ENCODE results near the gene NSMCE1.

NSMCE1 gene

DNA sequence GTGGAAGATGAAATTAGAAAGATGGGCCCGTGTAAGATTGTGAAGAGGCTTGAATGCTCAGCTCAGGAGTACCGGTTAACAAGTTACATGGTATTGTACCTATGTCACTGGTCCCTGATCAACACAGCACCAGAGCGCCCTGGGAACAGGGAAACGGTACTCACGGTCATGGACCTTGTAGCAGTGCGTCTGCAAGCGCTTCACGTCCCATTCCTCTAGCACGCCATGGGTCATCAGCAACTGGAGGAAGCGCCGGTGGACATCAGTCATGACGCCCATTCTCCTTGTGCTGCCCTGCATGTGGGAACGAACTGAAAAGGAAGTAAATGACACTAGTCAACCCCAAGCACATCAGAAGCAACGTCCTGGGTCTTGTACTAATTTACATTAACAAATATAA lies 11.3 kb downstream of the NSMCE1 start:
- Histone ChIP-seq H3K27me3 (ENCODE audit: insufficient read depth, low read length, poor library complexity) (no peaks in the 10 kb centered on the region), H3K27ac (ENCODE audit: low read length) (no peak overlapping the region), H3K36me3 (ENCODE audit: insufficient read depth, low read length) (peaks cover 44% of the 10 kb centered on the region), H3K9ac (ENCODE audit: low read depth, low read length) (no peak overlapping the region), H3K4me2 (ENCODE audit: insufficient read depth, low read length) (no peak overlapping the region), H3K4me3 (ENCODE audit: low read depth in 1 of 2, low read length in 2 of 2) (no peak overlapping the region), H4K20me1 (ENCODE audit: insufficient read depth, low read length) (no peaks in the 10 kb centered on the region), H2AFZ (ENCODE audit: low read depth, low read length) (no peak overlapping the region), H3K9me3 (ENCODE audit: insufficient read depth, low read length, severe bottlenecking) (no peaks in the 10 kb centered on the region), H3K79me2 (ENCODE audit: insufficient read depth, low read length) (peaks cover 28% of the 10 kb centered on the region), H3K4me1 (ENCODE audit: insufficient read depth, low read length) (peaks cover 7% of the 10 kb centered on the region; the same call in 1 of the 2 replicates)
- TF ChIP-seq EZH2 (IDR thresholded peaks at IDR 0.05; ENCODE audit: borderline replicate concordance, low read depth, low read length, severe bottlenecking) = no peak
- TF ChIP-seq, protein P1, sequence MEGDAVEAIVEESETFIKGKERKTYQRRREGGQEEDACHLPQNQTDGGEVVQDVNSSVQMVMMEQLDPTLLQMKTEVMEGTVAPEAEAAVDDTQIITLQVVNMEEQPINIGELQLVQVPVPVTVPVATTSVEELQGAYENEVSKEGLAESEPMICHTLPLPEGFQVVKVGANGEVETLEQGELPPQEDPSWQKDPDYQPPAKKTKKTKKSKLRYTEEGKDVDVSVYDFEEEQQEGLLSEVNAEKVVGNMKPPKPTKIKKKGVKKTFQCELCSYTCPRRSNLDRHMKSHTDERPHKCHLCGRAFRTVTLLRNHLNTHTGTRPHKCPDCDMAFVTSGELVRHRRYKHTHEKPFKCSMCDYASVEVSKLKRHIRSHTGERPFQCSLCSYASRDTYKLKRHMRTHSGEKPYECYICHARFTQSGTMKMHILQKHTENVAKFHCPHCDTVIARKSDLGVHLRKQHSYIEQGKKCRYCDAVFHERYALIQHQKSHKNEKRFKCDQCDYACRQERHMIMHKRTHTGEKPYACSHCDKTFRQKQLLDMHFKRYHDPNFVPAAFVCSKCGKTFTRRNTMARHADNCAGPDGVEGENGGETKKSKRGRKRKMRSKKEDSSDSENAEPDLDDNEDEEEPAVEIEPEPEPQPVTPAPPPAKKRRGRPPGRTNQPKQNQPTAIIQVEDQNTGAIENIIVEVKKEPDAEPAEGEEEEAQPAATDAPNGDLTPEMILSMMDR (IDR thresholded peaks at IDR 0.05; ENCODE audit: borderline replicate concordance, extremely low read depth, low read length, poor library complexity, severe bottlenecking) = no peak
- ATAC-seq (ENCODE audit: insufficient read depth, low read depth) (no peak), DNase-seq (no peak)

DNA sequence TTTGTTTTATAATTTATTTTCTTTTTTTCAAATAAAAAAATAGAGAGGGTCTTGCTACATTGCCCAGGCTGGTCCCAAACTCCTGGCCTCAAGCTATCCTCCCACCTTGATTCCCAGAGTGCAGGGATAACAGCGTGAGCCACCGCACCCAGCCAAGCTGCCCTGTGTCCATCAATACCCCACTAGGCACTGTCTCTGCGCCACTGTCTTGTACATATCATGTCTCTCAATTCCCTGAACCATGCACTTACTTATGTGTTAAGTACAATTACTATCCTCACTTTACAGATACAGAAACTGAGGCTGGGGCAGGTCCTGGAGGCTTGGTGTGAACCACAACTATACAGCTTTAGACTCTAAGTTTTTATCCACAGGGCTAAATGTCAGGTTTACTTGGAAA lies 11.7 kb downstream of the NSMCE1 start:
- H4K20me1 ChIP-seq (ENCODE audit: insufficient read depth, low read length) = no peaks in the 10 kb centered on the region
- H3K4me1 ChIP-seq (ENCODE audit: insufficient read depth, low read length) = peaks cover 7% of the 10 kb centered on the region; the same call in 1 of the 2 replicates
- peaks cover 31% of the 10 kb centered on the region for H3K79me2 ChIP-seq (ENCODE audit: insufficient read depth, low read length)
- DNase-seq = no peak
- H3K27me3 ChIP-seq (ENCODE audit: insufficient read depth, low read length, poor library complexity) = no peaks in the 10 kb centered on the region
- H3K9ac ChIP-seq (ENCODE audit: low read depth, low read length) = no peak overlapping the region
- no peak overlapping the region for H3K4me2 ChIP-seq (ENCODE audit: insufficient read depth, low read length)
- no peak overlapping the region for H3K27ac ChIP-seq (ENCODE audit: low read length)
- TF ChIP-seq, protein P1 (IDR thresholded peaks at IDR 0.05; ENCODE audit: borderline replicate concordance, extremely low read depth, low read length, poor library complexity, severe bottlenecking) = no peak
- no peak for TF ChIP-seq EZH2 (IDR thresholded peaks at IDR 0.05; ENCODE audit: borderline replicate concordance, low read depth, low read length, severe bottlenecking)
- H3K4me3 ChIP-seq (ENCODE audit: low read depth in 1 of 2, low read length in 2 of 2) = no peak overlapping the region
- ATAC-seq (ENCODE audit: insufficient read depth, low read depth) = no peak
- H2AFZ ChIP-seq (ENCODE audit: low read depth, low read length) = no peak overlapping the region
- H3K9me3 ChIP-seq (ENCODE audit: insufficient read depth, low read length, severe bottlenecking) = no peaks in the 10 kb centered on the region
- peaks cover 48% of the 10 kb centered on the region for H3K36me3 ChIP-seq (ENCODE audit: insufficient read depth, low read length)

DNA sequence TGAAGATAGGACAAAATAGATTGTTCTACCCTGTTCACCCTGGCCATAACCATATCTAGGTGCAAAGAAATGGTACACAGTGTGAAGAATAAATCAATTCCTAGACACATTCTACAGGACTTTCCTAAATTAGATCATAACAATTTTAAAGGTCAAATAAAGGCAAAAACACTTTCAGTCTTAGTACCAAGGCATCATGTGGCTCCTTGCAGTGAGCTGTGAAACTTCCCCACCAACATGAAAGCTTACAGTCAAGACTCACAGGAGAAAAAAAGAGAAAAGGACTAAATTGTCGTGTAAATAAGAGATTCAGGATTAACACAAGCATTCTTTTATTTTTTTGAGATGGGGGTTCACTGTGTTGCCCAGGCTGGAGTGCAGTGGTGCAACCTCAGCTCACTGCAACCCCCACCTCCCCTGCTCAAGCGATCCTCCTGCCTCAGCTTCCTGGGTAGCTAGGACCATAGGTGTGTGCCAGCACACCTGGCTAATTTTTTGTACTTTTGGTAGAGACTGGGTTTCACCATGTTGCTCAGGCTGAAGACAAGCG lies 14.2 kb downstream of the NSMCE1 start:
- Histone ChIP-seq H3K9ac (ENCODE audit: low read depth, low read length) (no peak overlapping the region), H3K27me3 (ENCODE audit: insufficient read depth, low read length, poor library complexity) (no peaks in the 10 kb centered on the region), H3K79me2 (ENCODE audit: insufficient read depth, low read length) (peaks cover 22% of the 10 kb centered on the region), H3K27ac (ENCODE audit: low read length) (no peak overlapping the region), H3K4me2 (ENCODE audit: insufficient read depth, low read length) (no peak overlapping the region), H3K4me3 (ENCODE audit: low read depth in 1 of 2, low read length in 2 of 2) (no peak overlapping the region), H3K4me1 (ENCODE audit: insufficient read depth, low read length) (peaks cover 7% of the 10 kb centered on the region; the same call in 1 of the 2 replicates), H3K9me3 (ENCODE audit: insufficient read depth, low read length, severe bottlenecking) (no peaks in the 10 kb centered on the region), H3K36me3 (ENCODE audit: insufficient read depth, low read length) (peaks cover 57% of the 10 kb centered on the region), H4K20me1 (ENCODE audit: insufficient read depth, low read length) (no peaks in the 10 kb centered on the region), H2AFZ (ENCODE audit: low read depth, low read length) (no peak overlapping the region)
- no peak for DNase-seq
- TF ChIP-seq EZH2 (IDR thresholded peaks at IDR 0.05; ENCODE audit: borderline replicate concordance, low read depth, low read length, severe bottlenecking) = no peak
- ATAC-seq (ENCODE audit: insufficient read depth, low read depth) = no peak

DNA sequence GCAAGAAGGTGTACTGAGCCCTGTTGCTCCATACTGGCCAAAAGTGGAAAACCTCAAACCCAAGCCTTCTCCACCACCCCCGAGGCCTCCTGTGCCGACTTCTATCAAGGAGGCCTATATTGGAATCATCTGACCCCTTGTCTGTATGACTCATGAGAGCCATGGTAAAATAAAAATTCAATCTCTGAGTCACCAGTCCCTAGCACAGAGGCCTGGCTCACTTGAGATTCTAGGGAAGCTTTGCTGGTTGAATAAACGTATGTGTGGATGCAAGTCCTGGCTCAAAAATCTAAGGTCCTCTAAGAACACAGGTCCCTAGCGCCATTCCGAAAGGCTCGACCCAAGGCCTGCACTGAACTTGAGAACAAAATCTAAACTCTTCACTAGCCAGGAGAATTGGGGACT lies 15.0 kb downstream of the NSMCE1 start:
- H3K79me2 ChIP-seq (ENCODE audit: insufficient read depth, low read length) = peaks cover 16% of the 10 kb centered on the region
- H3K27me3 ChIP-seq (ENCODE audit: insufficient read depth, low read length, poor library complexity) = no peaks in the 10 kb centered on the region
- H3K9ac ChIP-seq (ENCODE audit: low read depth, low read length) = no peak overlapping the region
- H2AFZ ChIP-seq (ENCODE audit: low read depth, low read length) = no peak overlapping the region
- TF ChIP-seq EZH2 (IDR thresholded peaks at IDR 0.05; ENCODE audit: borderline replicate concordance, low read depth, low read length, severe bottlenecking) = no peak
- TF ChIP-seq, protein P1 (IDR thresholded peaks at IDR 0.05; ENCODE audit: borderline replicate concordance, extremely low read depth, low read length, poor library complexity, severe bottlenecking) = no peak
- peaks cover 57% of the 10 kb centered on the region for H3K36me3 ChIP-seq (ENCODE audit: insufficient read depth, low read length)
- no peak overlapping the region for H3K4me2 ChIP-seq (ENCODE audit: insufficient read depth, low read length)
- H4K20me1 ChIP-seq (ENCODE audit: insufficient read depth, low read length) = no peaks in the 10 kb centered on the region
- H3K4me3 ChIP-seq (ENCODE audit: low read depth in 1 of 2, low read length in 2 of 2) = no peak overlapping the region
- DNase-seq = no peak
- H3K9me3 ChIP-seq (ENCODE audit: insufficient read depth, low read length, severe bottlenecking) = no peaks in the 10 kb centered on the region
- ATAC-seq (ENCODE audit: insufficient read depth, low read depth) = no peak
- peaks cover 7% of the 10 kb centered on the region; the same call in 1 of the 2 replicates for H3K4me1 ChIP-seq (ENCODE audit: insufficient read depth, low read length)
- 0 out of 2 replicates have a peak overlapping the region, but pooled peaks have one; percentile 5 for H3K27ac ChIP-seq (ENCODE audit: low read length)
